MCF 10A (cell line): ENCODE results near the gene RGS3. TPM values are rescaled to one million over a fixed set of nuclear protein-coding genes. Genes with fewer than 3 reads are reported as not detected.

Experiments used
- BruUV-seq: library from RNA; stranded (reverse); fragments of 400-500 nt; replicated peaks from 2 replicates; lab custom pipeline; 2021; lab: Mats Ljungman, UMichigan
- CTCF ChIA-PET: fragments of 300-600 bp; sonication (Branson Sonifier 250); formaldehyde crosslinking; extraction: SDS; loops from one replicate; lab custom pipeline; 2021; ENCODE audit warnings: antibody characterized with exemption, inconsistent platforms; lab: Yijun Ruan, JAX
- POLR2A ChIA-PET: fragments of 300-600, 350-650 bp; sonication (Branson Sonifier 250); formaldehyde crosslinking; extraction: SDS; loops from one replicate; lab custom pipeline; 2020; ENCODE audit warnings: antibody characterized with exemption, inconsistent platforms; lab: Yijun Ruan, JAX
- DNase-seq: peaks from one replicate; pipeline ENCODE4 v3.0.0-alpha.2; 2018; ENCODE audit not compliant: unreplicated experiment
- H3K27ac Mint-ChIP-seq: one replicate; pipeline ENCODE4 v1.8.0; 2022; ENCODE audit warnings: mild to moderate bottlenecking, low read depth, mixed read lengths; ENCODE audit not compliant: unreplicated experiment
- H3K27me3 Mint-ChIP-seq: one replicate; pipeline ENCODE4 v1.8.0; 2022; ENCODE audit warnings: mixed read lengths; ENCODE audit not compliant: insufficient read depth, unreplicated experiment
- H3K36me3 Mint-ChIP-seq: one replicate; pipeline ENCODE4 v1.8.0; 2022; ENCODE audit warnings: mild to moderate bottlenecking, moderate library complexity, mixed read lengths; ENCODE audit not compliant: insufficient read depth, unreplicated experiment
- H3K4me1 Mint-ChIP-seq: one replicate; pipeline ENCODE4 v1.8.0; 2022; ENCODE audit warnings: mixed read lengths; ENCODE audit not compliant: insufficient read depth, unreplicated experiment
- H3K4me3 Mint-ChIP-seq: one replicate; pipeline ENCODE4 v1.8.0; 2022; ENCODE audit warnings: mild to moderate bottlenecking, moderate library complexity, mixed read lengths; ENCODE audit not compliant: unreplicated experiment
- H3K9me3 Mint-ChIP-seq: one replicate; pipeline ENCODE4 v1.8.0; 2022; ENCODE audit warnings: mixed read lengths; ENCODE audit not compliant: unreplicated experiment
- intact Hi-C: fragments of 100-400 bp; cut with micrococcal nuclease; formaldehyde crosslinking; loops from 2 replicates; pipeline ENCODE4 v1.14.1; 2022
- total RNA-seq: library from RNA; stranded (reverse); gene quantifications from 2 replicates; pipeline ENCODE4 v1.2.3, GENCODE V29; 2022
- TF ChIP-seq, protein P1 (sequence below): fragments of 200-600 bp; IDR thresholded peaks from one replicate; pipeline ENCODE4 v1.8.0; 2022; ENCODE audit warnings: antibody characterized with exemption, mild to moderate bottlenecking; ENCODE audit not compliant: unreplicated experiment

The RGS3 gene
- total RNA-seq, 1 experiment from 2014 or later: 32.1 TPM

DNA sequence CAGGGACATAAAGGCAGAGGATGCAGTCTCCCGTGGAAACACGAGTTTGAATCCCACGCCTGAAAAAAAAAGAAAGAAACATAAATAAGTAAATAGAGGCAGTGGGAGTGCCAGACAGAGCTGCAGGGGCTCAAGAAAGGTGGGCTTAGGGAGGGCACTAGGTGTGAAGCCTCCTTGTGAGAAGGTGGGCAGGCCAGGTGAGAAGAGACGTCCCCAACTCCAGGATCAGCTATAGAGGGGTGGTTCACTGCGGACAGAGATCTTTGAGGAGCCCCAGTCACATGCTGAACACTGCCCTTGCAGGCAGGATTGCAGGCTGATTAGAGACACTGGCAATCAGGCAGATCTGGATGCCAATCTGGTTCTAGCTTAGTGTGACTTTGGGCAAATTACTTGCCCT is 172.1 kb downstream of the RGS3 start:
- Mint-ChIP-seq H3K27me3 (no peaks in the 10 kb centered on the region), H3K4me1 (peaks cover 4% of the 10 kb centered on the region)
- CTCF ChIA-PET: interaction anchor here (0.7 to 3.5 kb wide), 4 partner anchors 17 to 100 kb away, joined by 3 to 26 read pairs (median 3); no protein-coding TSS in a partner anchor

DNA sequence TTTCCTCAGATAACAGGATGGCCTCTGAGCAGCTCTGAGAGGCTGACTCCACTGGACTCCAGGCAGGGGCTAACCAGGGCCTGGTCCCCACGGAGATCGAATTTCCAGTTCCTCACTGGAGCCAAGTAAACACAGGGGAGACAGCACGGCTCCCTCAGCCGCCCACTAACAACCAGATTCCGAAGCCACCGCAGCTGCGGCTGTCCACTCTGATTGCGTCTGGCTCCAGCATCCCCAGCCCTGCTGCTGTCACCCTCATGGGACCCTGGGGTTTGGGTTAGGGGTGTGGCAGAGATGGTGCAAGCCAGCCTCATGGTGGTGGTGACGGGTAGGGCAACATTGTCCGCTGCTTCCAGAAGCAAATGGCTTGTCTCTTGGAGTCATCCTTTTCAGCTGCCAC is 172.6 kb downstream of the RGS3 start:
- no peaks in the 10 kb centered on the region for H3K9me3 Mint-ChIP-seq
- no TSS peak for BruUV-seq
- DNase-seq: no peak
- H3K4me1 Mint-ChIP-seq: peaks cover 4% of the 10 kb centered on the region
- H3K4me3 Mint-ChIP-seq: no peak overlapping the region
- no peaks in the 10 kb centered on the region for H3K27me3 Mint-ChIP-seq
- CTCF ChIA-PET: interaction anchor here (3.5 kb wide), 1 partner anchor 19 kb away, joined by 26 read pairs; no protein-coding TSS in a partner anchor
- POLR2A ChIA-PET: interaction anchor here (1.9 kb wide), 1 partner anchor 14 kb away, joined by 5 read pairs; no protein-coding TSS in a partner anchor
- TF ChIP-seq, protein P1, sequence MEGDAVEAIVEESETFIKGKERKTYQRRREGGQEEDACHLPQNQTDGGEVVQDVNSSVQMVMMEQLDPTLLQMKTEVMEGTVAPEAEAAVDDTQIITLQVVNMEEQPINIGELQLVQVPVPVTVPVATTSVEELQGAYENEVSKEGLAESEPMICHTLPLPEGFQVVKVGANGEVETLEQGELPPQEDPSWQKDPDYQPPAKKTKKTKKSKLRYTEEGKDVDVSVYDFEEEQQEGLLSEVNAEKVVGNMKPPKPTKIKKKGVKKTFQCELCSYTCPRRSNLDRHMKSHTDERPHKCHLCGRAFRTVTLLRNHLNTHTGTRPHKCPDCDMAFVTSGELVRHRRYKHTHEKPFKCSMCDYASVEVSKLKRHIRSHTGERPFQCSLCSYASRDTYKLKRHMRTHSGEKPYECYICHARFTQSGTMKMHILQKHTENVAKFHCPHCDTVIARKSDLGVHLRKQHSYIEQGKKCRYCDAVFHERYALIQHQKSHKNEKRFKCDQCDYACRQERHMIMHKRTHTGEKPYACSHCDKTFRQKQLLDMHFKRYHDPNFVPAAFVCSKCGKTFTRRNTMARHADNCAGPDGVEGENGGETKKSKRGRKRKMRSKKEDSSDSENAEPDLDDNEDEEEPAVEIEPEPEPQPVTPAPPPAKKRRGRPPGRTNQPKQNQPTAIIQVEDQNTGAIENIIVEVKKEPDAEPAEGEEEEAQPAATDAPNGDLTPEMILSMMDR: no peak
- no peaks in the 10 kb centered on the region for H3K36me3 Mint-ChIP-seq
- no peak overlapping the region for H3K27ac Mint-ChIP-seq
- intact Hi-C loops: no loop called here

More for the DNA sequence above, 172.1 kb downstream of the RGS3 start:
- POLR2A ChIA-PET: interaction anchor here (1.9 kb wide), 1 partner anchor 14 kb away, joined by 5 read pairs; no protein-coding TSS in a partner anchor
- Mint-ChIP-seq H3K9me3 (no peaks in the 10 kb centered on the region), H3K36me3 (no peaks in the 10 kb centered on the region), H3K27ac (no peak overlapping the region), H3K4me3 (no peak overlapping the region)
- TF ChIP-seq, protein P1: no peak
- intact Hi-C loops: no loop called here
- no TSS peak for BruUV-seq
- DNase-seq: no peak

DNA sequence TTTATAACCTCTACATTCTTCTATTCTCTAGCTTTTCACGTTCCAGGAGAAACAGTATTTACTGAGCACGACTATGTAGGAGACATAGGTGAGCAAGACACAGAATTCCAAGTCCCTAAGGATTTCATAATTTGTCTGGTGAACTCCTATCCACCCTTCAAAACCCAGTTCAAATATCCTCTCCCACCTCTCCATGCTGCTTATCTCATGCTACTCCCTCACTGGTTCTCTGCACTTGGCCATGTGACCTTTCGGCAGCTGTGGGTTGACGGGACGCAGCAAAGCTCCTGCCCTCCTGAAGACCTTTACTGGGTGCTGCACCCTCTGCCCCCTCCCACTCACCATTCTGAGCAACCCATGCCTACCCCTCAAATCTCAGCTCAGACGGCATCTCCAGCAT is 173.2 kb downstream of the RGS3 start:
- TF ChIP-seq, protein P1: no peak
- ChIA-PET CTCF (interaction anchor here (3.5 kb wide), 1 partner anchor 18 kb away, joined by 26 read pairs; no protein-coding TSS in a partner anchor), POLR2A (interaction anchor here (1.9 kb wide), 1 partner anchor 15 kb away, joined by 5 read pairs; no protein-coding TSS in a partner anchor)
- no TSS peak for BruUV-seq
- H3K27me3 Mint-ChIP-seq: no peaks in the 10 kb centered on the region
- intact Hi-C loops: no loop called here
- no peak overlapping the region for H3K27ac Mint-ChIP-seq
- no peak overlapping the region for H3K4me3 Mint-ChIP-seq
- no peak for DNase-seq
- peaks cover 4% of the 10 kb centered on the region for H3K4me1 Mint-ChIP-seq
- no peaks in the 10 kb centered on the region for H3K9me3 Mint-ChIP-seq
- no peaks in the 10 kb centered on the region for H3K36me3 Mint-ChIP-seq

DNA sequence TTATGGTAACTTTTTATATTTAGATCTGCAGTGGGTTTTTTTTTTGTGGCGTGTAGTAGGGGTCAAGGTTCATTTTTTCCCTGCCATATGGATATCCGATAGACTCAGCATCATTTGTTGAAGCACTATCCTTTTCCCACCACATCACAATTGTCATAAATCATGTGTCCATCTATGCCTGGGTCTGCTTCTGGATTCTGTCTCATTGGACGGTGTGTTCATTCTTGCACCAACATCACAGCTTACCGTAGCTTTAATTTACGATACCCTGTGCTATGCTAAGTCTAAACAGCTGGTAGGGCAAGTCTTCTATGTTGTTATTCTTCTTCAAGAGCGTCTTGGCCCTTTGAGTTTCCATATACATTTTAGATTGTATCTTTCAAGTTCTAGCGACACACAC is 175.0 kb downstream of the RGS3 start:
- no peak overlapping the region for H3K4me3 Mint-ChIP-seq
- H3K4me1 Mint-ChIP-seq: no peaks in the 10 kb centered on the region
- no peak for DNase-seq
- H3K27me3 Mint-ChIP-seq: peaks cover 11% of the 10 kb centered on the region
- H3K36me3 Mint-ChIP-seq: no peaks in the 10 kb centered on the region
- TF ChIP-seq, protein P1: no peak
- no peak overlapping the region for H3K27ac Mint-ChIP-seq
- BruUV-seq: no TSS peak
- peaks cover 4% of the 10 kb centered on the region for H3K9me3 Mint-ChIP-seq
- ChIA-PET POLR2A (interaction anchor here (0.7 kb wide), 1 partner anchor 47 kb away, joined by 3 read pairs; no protein-coding TSS in a partner anchor), CTCF (interaction anchor here (0.6 to 1.0 kb wide), 4 partner anchors 17 to 192 kb away, joined by 3 to 4 read pairs (median 4); no protein-coding TSS in a partner anchor)
- intact Hi-C loops: no loop called here
